GM12865 (cell line): ENCODE data around the gene CSN2.
"Not testable (repeated sequence)": the region's sequence is repeated elsewhere in the genome, so short reads cannot be mapped to it uniquely, and the experiment has no call there.

Experiments
- DNase-seq: peaks from one replicate; pipeline ENCODE4 v3.0.0; 2010; ENCODE audit warnings: low read depth
- H3K4me3 ChIP-seq: 2 replicates; pipeline ENCODE4 v1.5.1; 2011; ENCODE audit warnings: mild to moderate bottlenecking, low read depth, low read length, control low read depth
- TF ChIP-seq, protein P1 (sequence below): IDR thresholded peaks from 2 replicates; pipeline ENCODE4 v1.5.1; 2011; ENCODE audit warnings: low read length, control low read depth, low read depth, inconsistent platforms; ENCODE audit not compliant: insufficient read depth; ENCODE audit errors: missing control alignments

The CSN2 gene

DNA sequence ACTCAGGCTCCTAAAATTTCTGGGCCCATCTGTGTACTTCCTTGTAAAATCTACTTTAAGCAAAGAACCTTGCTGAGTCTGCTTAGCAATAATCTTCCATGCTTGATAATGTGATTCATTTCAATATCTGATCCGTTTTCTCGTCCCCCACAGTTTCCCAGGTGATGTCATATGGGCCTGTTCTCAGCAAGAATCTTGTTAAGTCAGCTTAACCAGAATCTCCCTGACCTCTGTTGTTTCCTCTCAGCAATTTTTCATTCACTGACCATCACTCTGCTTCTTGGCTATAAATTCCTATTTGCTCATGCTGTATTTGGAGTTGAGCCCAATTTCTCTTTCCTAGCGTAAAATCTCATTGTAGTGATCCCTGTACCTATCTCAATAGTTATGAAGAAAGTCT, 13.9 kb downstream of the CSN2 start:
- H3K4me3 ChIP-seq: no peak overlapping the region
- DNase-seq: no peak
- TF ChIP-seq, protein P1, sequence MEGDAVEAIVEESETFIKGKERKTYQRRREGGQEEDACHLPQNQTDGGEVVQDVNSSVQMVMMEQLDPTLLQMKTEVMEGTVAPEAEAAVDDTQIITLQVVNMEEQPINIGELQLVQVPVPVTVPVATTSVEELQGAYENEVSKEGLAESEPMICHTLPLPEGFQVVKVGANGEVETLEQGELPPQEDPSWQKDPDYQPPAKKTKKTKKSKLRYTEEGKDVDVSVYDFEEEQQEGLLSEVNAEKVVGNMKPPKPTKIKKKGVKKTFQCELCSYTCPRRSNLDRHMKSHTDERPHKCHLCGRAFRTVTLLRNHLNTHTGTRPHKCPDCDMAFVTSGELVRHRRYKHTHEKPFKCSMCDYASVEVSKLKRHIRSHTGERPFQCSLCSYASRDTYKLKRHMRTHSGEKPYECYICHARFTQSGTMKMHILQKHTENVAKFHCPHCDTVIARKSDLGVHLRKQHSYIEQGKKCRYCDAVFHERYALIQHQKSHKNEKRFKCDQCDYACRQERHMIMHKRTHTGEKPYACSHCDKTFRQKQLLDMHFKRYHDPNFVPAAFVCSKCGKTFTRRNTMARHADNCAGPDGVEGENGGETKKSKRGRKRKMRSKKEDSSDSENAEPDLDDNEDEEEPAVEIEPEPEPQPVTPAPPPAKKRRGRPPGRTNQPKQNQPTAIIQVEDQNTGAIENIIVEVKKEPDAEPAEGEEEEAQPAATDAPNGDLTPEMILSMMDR: no peak

DNA sequence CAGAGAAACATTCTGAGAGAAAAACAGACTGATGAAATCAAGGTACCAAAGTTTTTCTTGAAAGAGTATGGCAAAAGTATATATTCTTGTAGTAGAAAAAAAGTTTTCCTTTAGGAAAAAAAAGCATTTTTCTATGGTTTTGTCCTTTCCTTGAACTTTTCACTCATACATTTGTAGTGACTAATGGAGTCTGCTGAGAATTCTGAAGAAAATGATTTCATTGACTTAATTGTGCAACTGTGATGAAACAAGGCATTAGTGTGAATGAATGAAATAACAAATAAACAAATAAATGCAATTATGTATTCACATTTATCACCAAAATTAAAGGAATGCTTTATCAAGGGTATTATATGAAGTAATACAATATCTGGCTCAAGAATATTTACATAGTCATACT, 29.0 kb downstream of the CSN2 start:
- TF ChIP-seq, protein P1: no peak
- no peak for DNase-seq
- no peak overlapping the region for H3K4me3 ChIP-seq

DNA sequence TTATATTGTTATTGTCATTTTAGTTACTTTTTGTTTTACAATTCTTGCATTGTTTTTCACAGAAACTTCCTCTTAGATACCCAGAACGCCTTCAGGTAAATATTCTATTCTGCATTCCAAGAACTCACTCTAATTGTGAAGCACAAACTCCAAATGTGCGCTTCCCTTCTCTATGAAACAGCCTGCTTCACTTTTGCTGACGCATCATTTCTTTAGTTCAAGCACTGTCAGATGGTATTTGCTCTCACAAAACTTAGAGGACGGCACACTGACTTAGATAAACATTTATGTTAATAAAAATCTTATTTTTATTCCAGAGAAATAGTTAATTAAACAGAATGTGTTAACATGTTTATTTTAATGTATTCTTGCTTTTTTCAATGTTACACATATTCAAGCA, 31.4 kb downstream of the CSN2 start:
- TF ChIP-seq, protein P1: no peak
- H3K4me3 ChIP-seq: no peak overlapping the region
- no peak for DNase-seq

DNA sequence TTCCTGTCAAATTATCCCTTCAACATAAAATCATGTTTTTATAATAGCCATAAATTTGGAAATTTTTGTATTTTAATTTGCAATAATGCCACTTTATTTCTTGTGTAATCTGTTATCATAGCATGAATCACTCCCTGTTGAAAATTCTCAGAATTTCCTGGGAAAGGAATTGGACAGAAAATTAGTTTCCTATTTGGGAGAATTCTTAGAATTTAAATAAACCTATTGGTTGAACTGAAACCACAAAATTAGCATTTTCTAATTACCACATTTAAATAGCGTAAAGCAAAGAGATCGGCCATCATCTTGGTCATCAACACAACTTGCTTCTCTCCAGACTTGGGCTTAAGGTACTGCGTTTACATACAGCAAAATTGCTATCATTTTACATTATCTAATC, 34.8 kb downstream of the CSN2 start, which contains the start of gene CSN1S1:
TSS of gene CSN1S1 (plus strand) at position 301 of the 400 bp plus-strand sequence. CDS start 1,488 bp downstream, outside the sequence.
- no peak for DNase-seq
- TF ChIP-seq, protein P1: no peak
- no peak within 1 kb of the TSS for H3K4me3 ChIP-seq

DNA sequence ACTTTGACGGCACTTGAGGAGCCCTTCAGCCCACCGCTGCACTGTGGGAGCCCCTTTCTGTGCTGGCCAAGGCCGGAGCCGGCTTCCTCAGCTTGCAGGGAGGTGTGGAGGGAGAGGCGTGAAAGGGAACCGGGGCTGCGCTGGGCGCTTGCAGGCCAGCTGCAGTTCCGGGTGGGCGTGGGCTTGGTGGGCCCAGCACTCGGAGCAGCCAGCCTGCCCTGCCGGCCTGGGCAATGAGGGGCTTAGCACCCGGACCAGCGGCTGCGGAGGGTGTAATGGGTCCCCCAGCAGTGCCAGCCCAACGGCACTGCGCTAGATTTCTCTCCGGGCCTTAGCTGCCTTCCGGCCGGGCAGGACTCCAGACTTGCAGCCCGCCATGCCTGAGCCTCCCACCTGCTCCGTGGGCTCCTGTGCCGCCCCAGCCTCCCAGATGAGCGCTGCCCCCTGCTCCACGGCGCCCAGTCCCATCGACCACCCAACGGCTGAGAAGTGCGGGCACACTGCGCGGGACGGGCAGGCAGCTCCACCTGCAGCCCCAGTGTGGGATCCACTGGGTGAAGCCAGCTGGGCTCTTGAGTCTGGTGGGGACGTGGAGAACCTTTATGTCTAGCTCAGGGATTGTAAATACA, 41.6 kb downstream of the CSN2 start:
- not testable (repeated sequence) for H3K4me3 ChIP-seq, DNase-seq

DNA sequence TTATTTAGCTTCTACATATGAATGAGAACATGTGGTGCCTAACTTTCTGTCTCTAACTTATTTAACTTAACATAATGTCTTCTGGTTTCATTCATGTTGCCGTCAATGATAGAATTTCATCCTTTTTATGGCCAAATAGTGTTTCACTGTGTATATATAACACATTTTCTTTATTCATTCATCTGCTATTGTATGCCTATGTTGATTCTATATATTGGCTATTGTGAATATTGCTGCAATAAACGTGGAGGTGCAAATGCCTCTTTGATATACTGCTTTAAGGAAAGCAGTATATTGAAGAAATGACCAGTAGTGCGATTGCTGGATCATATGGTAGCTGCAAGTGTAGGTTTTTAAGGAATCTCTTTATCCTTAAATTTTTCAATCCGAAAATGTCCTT, 44.7 kb downstream of the CSN2 start:
- DNase-seq: no peak
- no peak overlapping the region for H3K4me3 ChIP-seq
- TF ChIP-seq, protein P1: no peak

DNA sequence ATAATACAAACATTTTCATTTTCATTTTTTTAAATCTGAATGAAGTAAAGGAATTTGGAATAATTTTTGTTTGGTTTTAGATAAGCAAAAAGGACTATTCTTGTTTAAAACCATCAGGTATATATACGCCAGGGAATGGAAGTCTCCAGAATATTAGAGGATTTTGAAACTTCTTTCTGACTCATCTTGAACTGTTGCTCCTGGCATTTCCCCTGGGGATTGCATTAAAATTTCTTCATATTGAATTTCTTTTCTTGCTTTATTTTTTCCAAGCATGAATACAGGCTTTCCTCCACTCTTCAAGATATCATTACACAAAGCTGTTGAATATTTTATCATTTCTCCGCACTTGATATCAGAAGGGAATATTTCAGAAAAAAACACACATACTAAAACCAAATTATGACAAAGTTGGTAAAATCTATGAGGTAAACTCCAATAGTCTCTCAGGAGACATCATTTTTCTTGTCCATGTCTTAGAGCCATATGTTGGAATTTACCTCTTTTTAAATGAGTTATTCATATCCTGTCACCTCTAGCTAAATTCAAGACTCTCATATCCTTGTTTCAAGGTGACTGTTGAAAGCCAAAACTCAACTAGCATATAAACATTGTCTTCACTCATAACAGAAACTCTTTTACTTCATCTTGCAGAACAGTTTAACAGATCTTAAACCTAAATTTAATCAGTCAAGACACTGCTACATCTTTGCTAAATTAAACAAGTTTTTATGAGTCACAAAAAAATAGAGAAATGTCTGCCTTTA, 55.3 kb downstream of the CSN2 start:
- H3K4me3 ChIP-seq: no peak overlapping the region
- TF ChIP-seq, protein P1: no peak
- peak; percentile 25 for DNase-seq
